MM.1S (cell line): ENCODE measurements around the gene LRG1.

Experiments used
- DNase-seq: peaks from one replicate; pipeline ENCODE4 v3.0.0-alpha.2; 2015
- H2AFZ ChIP-seq: fragments of 300-600 bp; sonication (generic); 2 replicates; pipeline ENCODE4 v1.6.0; 2016; ENCODE audit warnings: antibody characterized with exemption, low read length
- H3F3A ChIP-seq: fragments of 300-600 bp; sonication (generic); 2 replicates; pipeline ENCODE4 v1.6.1; 2016; ENCODE audit warnings: mild to moderate bottlenecking, antibody characterized with exemption, low read length, moderate library complexity, mixed read lengths; ENCODE audit not compliant: insufficient read depth
- H3K27ac ChIP-seq: fragments of 300-600 bp; sonication (generic); 2 replicates; pipeline ENCODE4 v1.5.1; 2016; ENCODE audit warnings: mild to moderate bottlenecking, low read length
- H3K27me3 ChIP-seq: fragments of 300-600 bp; sonication (generic); replicated peaks from 2 replicates; pipeline ENCODE4 v1.6.0; 2016; ENCODE audit warnings: low read length; ENCODE audit not compliant: insufficient read depth
- H3K36me3 ChIP-seq: fragments of 300-600 bp; sonication (generic); replicated peaks from 2 replicates; pipeline ENCODE4 v1.6.1; 2016; ENCODE audit warnings: mild to moderate bottlenecking, low read length, mixed read lengths; ENCODE audit not compliant: insufficient read depth
- H3K4me1 ChIP-seq: fragments of 300-600 bp; sonication (generic); 2 replicates; pipeline ENCODE4 v1.6.1; 2016; ENCODE audit warnings: low read length, mixed read lengths
- H3K4me2 ChIP-seq: fragments of 300-600 bp; sonication (generic); 2 replicates; pipeline ENCODE4 v1.6.0; 2016; ENCODE audit warnings: low read depth, low read length
- H3K4me3 ChIP-seq: fragments of 300-600 bp; sonication (generic); 2 replicates; pipeline ENCODE4 v1.5.1; 2016; ENCODE audit warnings: low read length, mixed read lengths
- H3K79me2 ChIP-seq: fragments of 300-600 bp; sonication (generic); 2 replicates; pipeline ENCODE4 v1.6.1; 2016; ENCODE audit warnings: mixed run types, low read length, mixed read lengths
- H3K9ac ChIP-seq: fragments of 300-600 bp; sonication (generic); 2 replicates; pipeline ENCODE4 v1.6.1; 2016; ENCODE audit warnings: low read length, mixed read lengths
- H3K9me2 ChIP-seq: fragments of 300-600 bp; sonication (generic); replicated peaks from 2 replicates; pipeline ENCODE4 v1.6.1; 2016; ENCODE audit warnings: mild to moderate bottlenecking, low read length, mixed read lengths; ENCODE audit not compliant: insufficient read depth
- H3K9me3 ChIP-seq: fragments of 300-600 bp; sonication (generic); replicated peaks from 2 replicates; pipeline ENCODE4 v1.6.1; 2016; ENCODE audit warnings: mild to moderate bottlenecking, low read length, mixed read lengths; ENCODE audit not compliant: insufficient read depth
- H4K20me1 ChIP-seq: fragments of 300-600 bp; sonication (generic); 2 replicates; pipeline ENCODE4 v1.6.1; 2016; ENCODE audit warnings: mild to moderate bottlenecking, low read length, moderate library complexity, mixed read lengths; ENCODE audit not compliant: insufficient read depth
- EZH2 ChIP-seq: fragments of 300-600 bp; sonication (generic); optimal IDR thresholded peaks from 2 replicates; pipeline ENCODE3; 2017; ENCODE audit warnings: low read depth, mild to moderate bottlenecking, antibody characterized with exemption, low read length, mixed read lengths
- EZH2phosphoT487 ChIP-seq: fragments of 300-600 bp; sonication (generic); IDR thresholded peaks from 2 replicates; pipeline ENCODE4 v1.6.1; 2018; ENCODE audit warnings: antibody characterized with exemption, low read length
- TF ChIP-seq, protein P1 (sequence below): fragments of 300-600 bp; sonication (generic); IDR thresholded peaks from 2 replicates; pipeline ENCODE4 v1.5.1; 2016; ENCODE audit warnings: antibody characterized with exemption, low read length, mixed read lengths

The LRG1 gene

DNA sequence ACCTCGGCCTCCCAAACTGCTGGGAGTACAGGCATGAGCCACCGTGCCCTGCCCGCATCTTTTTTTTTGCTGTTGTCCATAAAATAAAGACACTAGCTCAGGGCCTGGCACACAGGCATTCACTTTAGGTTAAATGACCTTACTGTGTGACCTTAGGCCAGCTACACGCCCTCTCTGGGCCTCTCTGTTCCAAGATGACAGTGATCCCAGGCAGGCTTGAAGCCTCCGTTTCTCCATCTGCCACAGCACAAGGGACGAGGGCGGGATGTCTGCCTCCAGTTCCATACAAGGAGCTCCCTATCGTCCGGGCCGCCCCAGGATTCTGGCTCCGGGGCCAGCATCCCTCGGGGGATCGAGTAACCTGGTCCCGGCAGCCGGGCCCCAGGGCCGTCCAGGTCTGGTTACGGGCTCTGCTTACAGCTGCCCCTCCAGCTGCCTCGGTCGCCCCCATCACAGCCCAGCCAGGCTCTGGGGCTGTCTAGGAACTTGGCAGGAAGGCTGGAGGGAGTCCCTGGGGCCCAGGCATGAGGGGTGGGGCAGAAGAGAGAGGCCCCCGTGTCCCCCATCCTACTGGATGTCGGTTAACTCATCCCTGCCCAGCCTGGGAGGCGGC, 31.6 kb upstream of the LRG1 start:
- Histone ChIP-seq H3K9me2 (no peaks in the 10 kb centered on the region), H3K4me2 (no peak overlapping the region), H3K36me3 (no peaks in the 10 kb centered on the region), H3K4me3 (no peak overlapping the region), H3K79me2 (no peaks in the 10 kb centered on the region), H3K9me3 (no peaks in the 10 kb centered on the region), H3F3A (no peaks in the 10 kb centered on the region), H3K4me1 (no peaks in the 10 kb centered on the region), H4K20me1 (no peaks in the 10 kb centered on the region), H3K27me3 (peaks cover 95% of the 10 kb centered on the region), H3K9ac (no peak overlapping the region), H2AFZ (no peak overlapping the region), H3K27ac (no peak overlapping the region)
- no peak for DNase-seq
- TF ChIP-seq EZH2phosphoT487, result no peak
- TF ChIP-seq, protein P1, sequence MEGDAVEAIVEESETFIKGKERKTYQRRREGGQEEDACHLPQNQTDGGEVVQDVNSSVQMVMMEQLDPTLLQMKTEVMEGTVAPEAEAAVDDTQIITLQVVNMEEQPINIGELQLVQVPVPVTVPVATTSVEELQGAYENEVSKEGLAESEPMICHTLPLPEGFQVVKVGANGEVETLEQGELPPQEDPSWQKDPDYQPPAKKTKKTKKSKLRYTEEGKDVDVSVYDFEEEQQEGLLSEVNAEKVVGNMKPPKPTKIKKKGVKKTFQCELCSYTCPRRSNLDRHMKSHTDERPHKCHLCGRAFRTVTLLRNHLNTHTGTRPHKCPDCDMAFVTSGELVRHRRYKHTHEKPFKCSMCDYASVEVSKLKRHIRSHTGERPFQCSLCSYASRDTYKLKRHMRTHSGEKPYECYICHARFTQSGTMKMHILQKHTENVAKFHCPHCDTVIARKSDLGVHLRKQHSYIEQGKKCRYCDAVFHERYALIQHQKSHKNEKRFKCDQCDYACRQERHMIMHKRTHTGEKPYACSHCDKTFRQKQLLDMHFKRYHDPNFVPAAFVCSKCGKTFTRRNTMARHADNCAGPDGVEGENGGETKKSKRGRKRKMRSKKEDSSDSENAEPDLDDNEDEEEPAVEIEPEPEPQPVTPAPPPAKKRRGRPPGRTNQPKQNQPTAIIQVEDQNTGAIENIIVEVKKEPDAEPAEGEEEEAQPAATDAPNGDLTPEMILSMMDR, result no peak
- no peak for TF ChIP-seq EZH2

DNA sequence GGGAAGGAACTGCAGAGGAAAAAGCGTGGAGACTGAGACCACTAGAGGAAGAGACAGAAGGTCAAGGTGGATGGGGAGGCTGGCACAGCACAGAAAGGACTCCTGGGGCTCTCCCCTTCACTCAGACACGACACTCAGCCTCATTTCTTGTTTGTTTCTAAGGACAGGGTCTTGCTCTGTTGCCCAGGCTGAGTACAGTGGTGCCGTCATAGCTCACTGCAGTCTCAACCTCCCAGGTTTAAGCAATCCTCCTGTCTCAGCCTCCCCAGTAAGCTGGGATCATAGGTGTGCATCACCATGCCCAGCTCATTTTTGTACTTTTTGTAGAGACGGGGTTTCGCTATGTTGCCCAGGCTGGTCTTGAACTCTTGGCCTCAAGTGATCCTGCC, 31.1 kb upstream of the LRG1 start:
- Histone ChIP-seq H3K9ac (no peak overlapping the region), H3K27me3 (peaks cover 95% of the 10 kb centered on the region), H3K4me2 (no peak overlapping the region), H3F3A (no peaks in the 10 kb centered on the region), H2AFZ (no peak overlapping the region), H3K9me3 (no peaks in the 10 kb centered on the region), H3K79me2 (no peaks in the 10 kb centered on the region), H3K36me3 (no peaks in the 10 kb centered on the region), H3K9me2 (no peaks in the 10 kb centered on the region), H4K20me1 (no peaks in the 10 kb centered on the region), H3K27ac (no peak overlapping the region), H3K4me1 (no peaks in the 10 kb centered on the region), H3K4me3 (no peak overlapping the region)
- no peak for DNase-seq
- TF ChIP-seq EZH2 (no peak), EZH2phosphoT487 (no peak)
- TF ChIP-seq, protein P1, result no peak

DNA sequence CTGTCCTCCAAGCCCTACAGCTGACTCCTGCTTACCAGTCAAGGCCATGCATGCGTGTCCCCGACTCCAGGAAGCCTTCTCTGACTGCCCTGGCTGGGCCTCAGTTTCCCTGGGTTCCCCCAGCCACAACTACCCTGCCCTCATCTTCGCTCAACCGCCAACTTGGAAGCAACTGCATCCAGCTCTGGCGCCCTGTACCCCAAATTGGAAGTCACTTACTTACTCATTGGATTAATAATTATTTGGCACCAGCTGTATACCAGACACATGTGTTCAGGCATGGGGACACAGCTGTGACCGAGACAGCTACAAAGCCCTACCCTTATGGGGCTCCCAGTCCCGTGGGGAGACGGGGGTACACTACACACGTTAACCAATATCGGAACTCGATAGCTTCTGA, 30.6 kb upstream of the LRG1 start:
- H3K4me1 ChIP-seq, result no peaks in the 10 kb centered on the region
- no peaks in the 10 kb centered on the region for H3K9me2 ChIP-seq
- no peak overlapping the region for H3K9ac ChIP-seq

More for the DNA sequence above, 30.6 kb upstream of the LRG1 start:
- Histone ChIP-seq H3K79me2 (no peaks in the 10 kb centered on the region), H3K27me3 (peaks cover 90% of the 10 kb centered on the region), H4K20me1 (no peaks in the 10 kb centered on the region), H3K36me3 (no peaks in the 10 kb centered on the region), H3K4me3 (no peak overlapping the region), H2AFZ (no peak overlapping the region), H3K4me2 (no peak overlapping the region), H3F3A (no peaks in the 10 kb centered on the region), H3K9me3 (no peaks in the 10 kb centered on the region), H3K27ac (no peak overlapping the region)
- no peak for DNase-seq
- TF ChIP-seq EZH2phosphoT487, result no peak
- TF ChIP-seq, protein P1, result no peak
- TF ChIP-seq EZH2, result no peak
